Activated CD8-positive, alpha-beta memory T cell treated with anti-CD3 and anti-CD28 coated beads, Interleukin-2, amount 50 U/mL, for 24 hours (primary cell): ENCODE measurements around the gene MAMSTR.
"Not testable (repeated sequence)": the region's sequence is repeated elsewhere in the genome, so short reads cannot be mapped to it uniquely, and the experiment has no call there.

ENCODE experiments used
- DNase-seq: peaks from one replicate; pipeline ENCODE4 v3.0.0-alpha.2; 2020; ENCODE audit errors: extremely low read depth

MAMSTR gene

GRCh38 chr19:48719263-48720171 is at the start of gene MAMSTR:
Gene MAMSTR, minus strand, starts transcription at chr19:48719725. Its CDS starts 694 bp downstream, at chr19:48719031.
- DNase-seq = no peak

GRCh38 chr19:48768994-48769713 is 49.6 kb upstream of the MAMSTR start:
- no peak for DNase-seq

- DNase-seq = not testable (repeated sequence)
Measured at GRCh38 chr19:48768171-48768753, 48.7 kb upstream of the MAMSTR start.

- DNase-seq = not testable (repeated sequence)
Measured at GRCh38 chr19:48765816-48766215, 46.3 kb upstream of the MAMSTR start.

- no peak for DNase-seq
Measured at GRCh38 chr19:48760504-48761205, 41.1 kb upstream of the MAMSTR start.

GRCh38 chr19:48757741-48758144 is 38.2 kb upstream of the MAMSTR start:
- DNase-seq = no peak

- no peak for DNase-seq
Measured at GRCh38 chr19:48757089-48757675, 37.7 kb upstream of the MAMSTR start.

GRCh38 chr19:48756686-48757085 is 37.2 kb upstream of the MAMSTR start:
- no peak for DNase-seq

- DNase-seq = no peak
Measured at GRCh38 chr19:48756212-48756611, 36.7 kb upstream of the MAMSTR start.

- DNase-seq = no peak
Measured at GRCh38 chr19:48755787-48756186, 36.3 kb upstream of the MAMSTR start.

- DNase-seq = no peak
Measured at GRCh38 chr19:48755084-48755641, 35.6 kb upstream of the MAMSTR start, which contains the start of gene FGF21. Gene FGF21, plus strand, starts transcription at chr19:48755524. Its CDS starts 713 bp downstream, at chr19:48756237.

- no peak for DNase-seq
Measured at GRCh38 chr19:48752496-48753365, 33.2 kb upstream of the MAMSTR start, which contains the start of gene FUT1. Gene FUT1, minus strand, starts transcription at chr19:48752641. Its CDS starts 1,360 bp downstream, at chr19:48751281.

- DNase-seq = no peak
Measured at GRCh38 chr19:48751845-48752495, 32.4 kb upstream of the MAMSTR start.

- DNase-seq = no peak
Measured at GRCh38 chr19:48750771-48751504, 31.4 kb upstream of the MAMSTR start.

GRCh38 chr19:48750351-48750750 is 30.8 kb upstream of the MAMSTR start:
- no peak for DNase-seq

- DNase-seq = no peak
Measured at GRCh38 chr19:48749571-48750198, 30.2 kb upstream of the MAMSTR start.

GRCh38 chr19:48746738-48747575 is 27.4 kb upstream of the MAMSTR start, which contains the start of gene IZUMO1:
Gene IZUMO1, minus strand, starts transcription at chr19:48746909. Its CDS starts 1,050 bp downstream, at chr19:48745859.
- DNase-seq = no peak
